NOMO-1 (cell line): ENCODE measurements around the gene MCF2L2.
A peak's percentile ranks its signal among the peaks of the same experiment; 100 is the strongest.

Experiments
- DNase-seq, 2 experiments: peaks; one replicate each; lab custom pipeline; 2025; ENCODE audit not compliant: unreplicated experiment in 2 of 2; lab: John Stamatoyannopoulos, UW

Gene MCF2L2

GRCh38 chr3:183214277-183214612, 214.2 kb downstream of the MCF2L2 start:
- no peak for DNase-seq

- DNase-seq = no peak
Observed at GRCh38 chr3:183213415-183214276, 214.8 kb downstream of the MCF2L2 start.

- DNase-seq = peak; percentile 89 to 99
Observed at GRCh38 chr3:183212565-183212964, 215.9 kb downstream of the MCF2L2 start.

- DNase-seq = peak; percentile 18 to 58
Observed at GRCh38 chr3:183212096-183212495, 216.3 kb downstream of the MCF2L2 start.

GRCh38 chr3:183211352-183211751, 217.1 kb downstream of the MCF2L2 start:
- DNase-seq = no peak

GRCh38 chr3:183210862-183211341, 217.5 kb downstream of the MCF2L2 start:
- peak; percentile 69 to 97 for DNase-seq

- peak; percentile 78 to 95 for DNase-seq
Observed at GRCh38 chr3:183210341-183210740, 218.1 kb downstream of the MCF2L2 start.

- no peak for DNase-seq
Observed at GRCh38 chr3:183208800-183209199, 219.6 kb downstream of the MCF2L2 start.

- DNase-seq = no peak
Observed at GRCh38 chr3:183208260-183208659, 220.2 kb downstream of the MCF2L2 start.

- DNase-seq = no peak
Observed at GRCh38 chr3:183203670-183204069, 224.7 kb downstream of the MCF2L2 start.

- no peak for DNase-seq
Observed at GRCh38 chr3:183202004-183202722, 226.3 kb downstream of the MCF2L2 start.

GRCh38 chr3:183198939-183199338, 229.5 kb downstream of the MCF2L2 start:
- DNase-seq = no peak

- DNase-seq = no peak
Observed at GRCh38 chr3:183197734-183198133, 230.7 kb downstream of the MCF2L2 start.

- DNase-seq = no peak
Observed at GRCh38 chr3:183195266-183195665, 233.2 kb downstream of the MCF2L2 start.

- DNase-seq = no peak
Observed at GRCh38 chr3:183193762-183194689, 234.4 kb downstream of the MCF2L2 start.

GRCh38 chr3:183192650-183193300, 235.6 kb downstream of the MCF2L2 start:
- DNase-seq = no peak

GRCh38 chr3:183189641-183190040, 238.8 kb downstream of the MCF2L2 start:
- no peak for DNase-seq

- DNase-seq = peak; percentile 44 to 56
Observed at GRCh38 chr3:183188895-183189462, 239.4 kb downstream of the MCF2L2 start.

- DNase-seq = peak; percentile 54 to 92
Observed at GRCh38 chr3:183185696-183186095, 242.7 kb downstream of the MCF2L2 start.
